GM15510 (cell line): ENCODE results near the gene LUZP2.

Experiments used
- POLR2A ChIP-seq: IDR thresholded peaks from 3 replicates; pipeline ENCODE4 v1.6.1; 2011; ENCODE audit warnings: borderline replicate concordance; ENCODE audit not compliant: insufficient read length; ENCODE audit errors: extremely low read depth

Gene LUZP2

DNA sequence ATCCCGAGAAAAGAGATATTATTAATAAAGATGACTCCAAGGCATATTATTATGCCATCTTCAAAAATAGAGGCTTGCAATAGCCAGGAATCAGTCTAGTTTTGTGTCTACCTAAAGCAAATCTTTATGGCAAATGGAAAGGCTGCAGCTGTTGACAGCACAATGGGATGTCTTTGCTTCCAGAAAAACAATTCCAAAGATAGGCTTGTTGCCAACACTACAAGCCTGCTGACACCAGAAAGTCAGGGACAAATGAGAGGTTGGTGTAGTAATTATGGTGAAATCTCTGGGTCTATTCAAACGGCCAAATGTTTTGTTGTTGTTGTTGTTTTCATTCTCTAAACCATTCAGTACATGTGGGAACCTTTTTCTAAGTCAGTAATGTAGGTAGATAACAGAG lies 101.8 kb downstream of the LUZP2 start:
- no peak for TF ChIP-seq POLR2A

DNA sequence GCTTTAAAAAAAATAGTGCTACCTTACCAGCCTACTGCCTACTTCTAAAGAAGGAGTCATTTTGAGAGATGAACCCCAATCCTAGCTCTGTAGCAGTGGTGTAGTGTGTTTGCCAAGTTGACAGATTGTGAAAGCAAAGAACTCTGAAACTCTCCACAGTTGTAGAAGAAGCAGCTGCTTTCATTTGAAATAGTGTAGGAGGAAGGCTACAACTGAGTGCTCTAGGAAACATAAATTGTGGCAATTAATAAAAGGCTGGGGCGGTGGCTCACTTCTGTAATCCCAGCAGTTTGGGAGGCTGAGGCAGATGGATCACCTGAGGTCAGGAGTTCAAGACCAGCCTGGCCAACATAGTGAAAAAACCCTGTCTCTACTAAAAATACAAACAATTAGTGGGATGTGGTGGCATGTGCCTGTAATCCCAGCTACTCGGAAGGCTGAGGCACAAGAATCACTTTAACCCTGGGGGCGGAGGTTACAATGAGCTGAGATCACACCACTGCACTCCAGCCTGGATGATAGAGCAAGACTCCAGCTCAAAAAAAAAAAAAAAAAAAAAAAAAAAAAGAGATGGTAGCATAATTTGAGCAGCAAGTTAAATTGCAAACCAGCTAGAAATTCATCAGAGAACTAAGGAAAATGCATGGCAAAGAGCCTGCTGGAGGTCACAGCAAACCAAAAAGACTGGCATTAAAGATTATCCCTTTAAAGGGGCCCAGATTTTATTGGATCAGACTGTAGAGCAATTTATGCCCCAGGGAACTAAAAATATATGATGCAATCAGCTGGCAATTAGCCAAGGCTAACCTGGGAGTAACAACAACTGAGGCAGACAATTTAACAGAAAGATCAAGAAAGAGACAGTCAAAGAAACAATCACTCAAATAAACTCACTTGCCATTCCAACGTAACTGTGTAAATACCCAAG lies 112.6 kb downstream of the LUZP2 start:
- TF ChIP-seq POLR2A = no peak

DNA sequence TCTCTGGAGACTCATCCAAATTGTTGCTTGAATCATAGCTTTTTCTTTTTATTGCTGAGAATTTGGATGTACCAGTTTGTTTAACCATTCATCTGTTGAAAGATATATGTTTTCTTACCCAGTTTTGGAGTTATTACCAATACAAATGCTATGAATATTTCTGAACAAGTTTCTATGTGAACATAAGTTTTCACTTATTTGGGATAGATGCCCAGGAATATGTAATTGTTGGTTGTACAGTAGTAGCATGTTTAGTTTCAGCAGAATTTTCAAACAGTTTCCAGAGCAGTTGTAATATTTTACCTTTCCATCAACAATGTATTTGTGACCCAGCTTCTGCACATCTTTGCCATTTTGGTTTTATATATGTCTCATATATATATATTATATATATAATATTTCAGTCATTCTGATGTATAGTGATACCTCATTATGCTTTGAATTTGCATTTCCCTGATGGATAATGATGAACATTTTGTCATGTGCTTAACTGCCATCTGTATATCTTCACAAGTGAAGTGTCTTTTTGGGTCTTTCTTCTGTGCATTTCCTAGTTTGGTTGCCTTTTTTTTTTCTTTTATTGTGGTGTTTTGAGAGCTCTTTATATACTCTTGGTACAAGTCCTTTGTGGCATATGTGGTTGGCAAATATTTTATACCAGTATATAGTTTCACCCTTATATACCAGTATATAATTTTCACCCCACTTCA lies 118.8 kb downstream of the LUZP2 start:
- TF ChIP-seq POLR2A = no peak

DNA sequence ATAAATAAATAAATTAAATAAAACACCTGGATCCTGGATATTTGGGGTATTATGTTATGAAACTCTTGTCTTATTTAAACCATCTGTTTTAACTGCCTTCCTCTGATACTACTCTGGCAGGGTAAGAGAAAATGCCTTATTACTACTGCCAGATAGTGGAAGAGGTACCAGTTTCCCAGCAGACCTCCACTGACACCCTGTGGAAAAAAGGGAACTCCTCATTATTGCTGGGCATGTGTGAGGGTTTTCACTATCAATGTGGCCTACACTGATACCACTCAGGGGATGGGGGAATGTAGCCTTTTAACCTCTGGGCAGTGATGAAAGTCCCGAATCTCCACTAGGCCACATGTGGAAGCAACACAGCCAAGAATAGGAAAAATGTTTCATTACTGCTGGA lies 121.0 kb downstream of the LUZP2 start:
- TF ChIP-seq POLR2A = no peak

DNA sequence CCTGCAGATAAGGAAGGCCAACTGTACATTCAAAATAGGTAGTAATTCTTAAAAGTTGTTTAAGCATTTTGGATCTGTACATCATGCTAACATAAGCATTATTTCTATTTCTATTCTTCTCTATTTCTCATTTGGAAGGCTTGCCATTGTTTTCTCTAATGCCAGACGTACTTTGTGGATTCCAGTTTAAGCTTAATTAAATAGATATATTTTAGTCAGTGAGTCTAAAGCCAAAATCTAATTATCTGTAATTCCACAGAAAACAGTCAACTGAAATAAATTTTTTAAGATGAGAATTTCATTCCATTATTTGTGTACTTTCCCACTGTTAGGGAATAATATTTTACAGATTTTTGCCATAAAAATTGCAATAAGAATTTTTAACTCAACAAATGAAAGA lies 123.0 kb downstream of the LUZP2 start:
- TF ChIP-seq POLR2A = no peak

DNA sequence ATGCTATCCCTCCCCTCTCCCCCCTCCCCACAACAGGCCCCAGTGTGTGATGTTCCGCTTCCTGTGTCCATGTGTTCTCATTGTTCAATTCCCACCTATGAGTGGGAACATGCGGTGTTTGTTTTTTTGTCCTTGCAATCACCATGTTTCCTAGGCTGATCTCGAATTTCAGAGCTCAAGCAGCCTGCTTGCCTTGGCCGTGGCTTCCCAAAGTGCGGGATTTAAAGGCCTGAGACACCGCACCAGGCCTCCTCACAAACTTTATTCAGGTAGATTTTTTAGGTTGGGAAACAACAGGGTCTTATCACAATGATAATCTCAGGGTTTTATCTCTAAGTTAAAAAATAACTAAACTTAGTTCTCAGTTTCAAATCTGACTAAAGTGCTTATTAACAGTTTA lies 125.4 kb downstream of the LUZP2 start:
- no peak for TF ChIP-seq POLR2A

DNA sequence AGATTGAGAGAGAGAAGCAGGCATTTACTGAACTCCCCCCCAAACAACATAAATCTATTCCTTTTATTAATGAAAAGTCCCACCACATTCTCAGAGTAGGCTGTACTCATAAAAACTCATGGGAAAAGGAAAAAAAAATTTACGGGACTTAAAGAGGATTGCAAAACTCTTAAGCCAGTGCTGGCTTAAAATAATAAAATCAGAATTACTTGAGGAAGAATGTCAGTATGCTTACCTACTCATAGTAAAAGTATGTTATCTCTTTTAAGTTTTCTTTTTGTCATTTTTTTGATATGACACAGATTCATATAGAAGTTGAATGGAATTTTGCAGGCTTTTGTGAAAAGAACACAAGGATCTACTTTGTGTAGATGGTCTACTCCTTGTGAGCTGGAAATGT lies 126.3 kb downstream of the LUZP2 start:
- no peak for TF ChIP-seq POLR2A

DNA sequence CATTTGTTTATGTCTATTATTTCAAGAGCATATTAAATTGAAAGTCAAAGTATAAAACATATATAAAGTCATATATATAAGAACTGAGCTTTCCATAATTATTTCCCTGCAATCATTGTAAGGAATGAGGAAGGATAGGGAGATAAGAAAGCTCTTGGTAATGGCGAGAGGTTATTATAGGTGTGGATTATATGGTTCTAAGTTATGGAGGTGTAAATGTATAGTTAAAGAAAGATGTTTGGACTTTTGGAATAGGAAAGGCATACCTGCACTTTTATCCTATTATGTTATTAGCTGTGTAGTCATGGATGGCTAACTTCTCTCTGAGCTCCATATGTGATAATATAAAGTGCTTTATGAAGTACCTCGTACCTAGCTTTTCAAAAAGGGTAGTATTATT lies 127.6 kb downstream of the LUZP2 start:
- no peak for TF ChIP-seq POLR2A

DNA sequence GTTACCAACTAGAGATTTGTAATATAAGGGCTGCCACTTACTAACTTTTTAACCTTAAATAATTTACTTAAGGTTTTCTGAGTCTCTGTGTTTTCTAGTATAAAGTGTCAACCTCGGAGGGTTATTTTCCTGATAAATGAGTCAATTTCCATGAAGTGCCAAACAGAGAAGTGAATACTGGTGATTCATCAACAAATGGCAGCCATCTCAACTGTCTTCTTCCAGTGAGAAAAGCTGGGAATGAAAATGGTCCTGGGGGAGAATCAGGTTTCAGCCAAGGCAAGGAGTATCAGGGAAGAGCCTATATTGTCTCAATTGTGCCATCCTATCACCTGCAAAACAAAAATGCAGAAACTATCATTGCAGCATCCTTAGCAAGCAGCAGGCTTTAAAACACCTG lies 129.1 kb downstream of the LUZP2 start:
- TF ChIP-seq POLR2A = no peak

DNA sequence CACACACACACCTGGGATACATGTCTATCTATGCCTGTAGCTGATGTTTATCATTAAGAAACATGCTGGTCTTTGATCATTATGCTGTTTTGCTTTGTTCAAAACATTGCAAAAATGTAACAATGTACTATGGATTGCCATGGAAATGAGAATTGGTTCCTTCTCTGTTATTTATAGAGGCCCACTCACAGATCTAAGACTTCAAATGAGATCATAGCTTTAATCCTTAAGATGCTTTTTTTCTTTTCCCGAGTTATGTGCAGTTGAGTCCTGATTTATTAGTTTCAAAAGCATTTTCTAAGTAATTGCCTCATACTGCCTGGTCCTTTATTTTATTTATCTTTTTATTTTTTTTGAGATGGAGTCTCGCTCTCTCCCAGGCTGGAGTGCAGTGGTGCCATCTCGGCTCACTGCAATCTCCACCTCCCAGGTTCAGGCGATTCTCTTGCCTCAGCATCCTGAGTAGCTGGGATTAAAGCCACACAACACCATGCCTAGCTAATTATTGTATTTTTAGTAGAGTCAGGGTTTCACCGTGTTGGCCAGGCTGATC lies 131.4 kb downstream of the LUZP2 start:
- no peak for TF ChIP-seq POLR2A

DNA sequence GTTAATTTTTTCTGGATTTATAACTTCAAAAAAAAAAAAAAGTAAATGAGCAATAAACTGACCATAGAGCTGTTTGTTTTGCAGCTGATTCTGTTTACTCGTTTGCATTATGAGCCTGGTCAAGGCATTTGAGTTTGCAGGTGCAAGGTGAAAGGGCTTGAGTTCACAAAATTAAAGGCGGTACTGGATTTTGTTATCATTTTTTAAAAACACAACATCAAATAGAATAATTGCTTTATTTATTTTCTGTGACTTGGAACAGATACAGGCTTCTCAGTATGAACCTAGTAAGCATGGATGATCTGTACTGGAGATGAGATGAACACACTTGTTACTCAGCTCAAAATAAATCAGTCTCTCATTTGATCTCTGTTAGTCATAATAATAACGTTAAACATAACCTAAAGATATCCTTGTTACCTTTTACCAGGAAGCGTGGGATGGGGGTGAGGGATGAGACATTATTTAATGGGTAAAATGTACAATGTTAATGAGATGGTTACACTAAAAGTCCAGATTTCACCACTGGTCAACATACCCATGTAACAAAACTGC lies 137.8 kb downstream of the LUZP2 start:
- TF ChIP-seq POLR2A = no peak

DNA sequence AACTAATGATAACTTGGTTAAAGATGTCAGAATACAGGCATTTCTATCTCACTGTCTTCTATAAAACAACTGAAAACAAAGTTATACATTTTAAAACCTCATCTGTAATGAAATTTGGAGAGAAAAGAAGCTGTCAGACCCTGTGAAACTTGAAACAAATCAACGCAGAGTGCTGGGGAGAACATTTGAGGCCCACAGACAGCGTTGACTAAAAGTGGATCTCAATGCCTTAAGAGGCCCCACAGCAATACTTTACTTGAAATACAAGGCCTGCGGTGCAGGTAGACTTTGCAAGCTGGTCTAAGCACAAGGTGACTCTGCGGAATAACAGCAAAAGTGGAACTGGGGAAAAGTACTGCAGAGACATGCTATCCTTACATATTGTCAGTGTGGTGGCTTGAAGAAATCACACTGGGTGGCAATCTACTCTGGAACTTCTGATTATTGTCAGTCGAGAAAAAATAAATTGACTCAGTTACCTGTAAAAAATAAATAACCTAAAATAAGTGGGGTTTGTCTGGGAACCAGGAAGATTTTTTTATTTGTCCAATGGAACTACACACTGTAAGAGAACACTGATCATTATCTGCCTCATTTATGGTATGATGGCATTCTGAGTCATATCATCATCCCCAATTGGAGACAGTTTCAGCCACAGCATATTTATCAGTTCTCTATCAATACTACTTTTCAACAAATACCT lies 138.9 kb downstream of the LUZP2 start:
- no peak for TF ChIP-seq POLR2A

DNA sequence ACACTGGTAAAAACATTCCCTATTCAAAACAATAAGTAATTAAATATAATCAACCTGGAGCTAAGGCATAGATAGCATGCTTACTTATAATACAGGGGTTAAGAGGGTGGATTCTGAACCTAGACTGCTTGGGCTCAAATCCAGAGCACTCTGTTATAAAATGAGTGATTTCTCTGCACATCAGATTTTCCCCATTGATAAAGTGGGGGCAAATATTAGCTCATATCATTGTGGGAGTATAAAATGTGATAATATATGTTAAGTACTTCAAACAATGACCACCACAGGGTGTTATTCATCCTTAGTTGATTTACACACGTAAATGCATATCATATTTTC lies 139.4 kb downstream of the LUZP2 start:
- TF ChIP-seq POLR2A = no peak

DNA sequence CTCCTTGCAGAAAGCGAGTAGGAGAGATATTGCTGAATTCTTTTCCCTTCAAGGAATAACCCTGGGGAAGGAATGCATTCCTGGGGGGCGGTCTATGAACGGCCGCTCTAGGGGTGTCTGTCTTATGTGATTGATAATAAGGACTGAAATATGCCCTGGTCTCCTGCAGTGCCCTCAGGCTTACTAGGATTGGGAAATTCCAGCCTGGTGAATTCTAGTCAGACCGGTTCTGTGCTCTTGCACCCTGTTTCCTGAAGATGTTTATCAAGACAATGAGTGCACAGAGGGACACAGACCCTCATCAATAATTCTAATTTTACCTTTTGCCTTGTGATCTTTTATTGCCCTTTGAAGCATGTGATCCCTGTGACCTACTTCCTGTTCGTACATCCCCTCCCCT lies 140.7 kb downstream of the LUZP2 start:
- no peak for TF ChIP-seq POLR2A

DNA sequence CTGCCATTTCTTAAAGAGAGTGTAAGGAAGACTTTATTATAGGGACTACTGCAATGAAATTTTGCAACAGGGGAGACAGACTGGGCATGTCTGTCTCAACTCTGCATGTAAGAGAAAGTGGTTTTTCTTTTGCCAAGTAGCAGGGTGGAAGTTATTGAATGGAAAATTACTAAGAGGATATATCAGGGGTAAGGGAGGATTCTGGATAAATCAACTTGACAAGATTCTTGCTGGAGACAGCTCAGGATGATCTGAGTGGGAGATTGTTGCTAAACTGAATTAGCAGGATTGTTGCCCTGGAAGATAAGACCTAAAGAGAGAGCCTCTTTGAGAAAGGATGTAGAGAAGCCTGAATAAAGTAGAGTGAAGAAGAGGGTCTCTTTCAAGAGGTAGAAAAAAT lies 145.8 kb downstream of the LUZP2 start:
- TF ChIP-seq POLR2A = no peak

DNA sequence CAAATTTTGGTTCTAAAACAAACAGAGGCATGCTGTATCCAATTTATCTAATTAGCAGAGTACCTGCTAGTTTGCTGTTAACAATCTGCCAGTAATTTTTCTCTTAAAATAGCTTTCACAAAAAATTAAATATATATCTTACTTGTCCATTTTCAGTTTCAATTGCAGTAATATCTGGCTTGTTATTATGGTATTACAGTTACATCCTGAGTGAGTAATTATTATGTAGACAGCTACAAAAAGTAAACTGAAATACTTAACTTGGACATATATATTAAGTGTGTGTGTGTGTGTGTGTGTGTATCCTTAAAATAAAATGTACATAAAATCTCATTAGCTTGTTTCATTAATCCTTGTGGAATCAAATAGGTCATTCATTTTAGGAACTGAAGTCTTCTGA lies 148.7 kb downstream of the LUZP2 start:
- no peak for TF ChIP-seq POLR2A

DNA sequence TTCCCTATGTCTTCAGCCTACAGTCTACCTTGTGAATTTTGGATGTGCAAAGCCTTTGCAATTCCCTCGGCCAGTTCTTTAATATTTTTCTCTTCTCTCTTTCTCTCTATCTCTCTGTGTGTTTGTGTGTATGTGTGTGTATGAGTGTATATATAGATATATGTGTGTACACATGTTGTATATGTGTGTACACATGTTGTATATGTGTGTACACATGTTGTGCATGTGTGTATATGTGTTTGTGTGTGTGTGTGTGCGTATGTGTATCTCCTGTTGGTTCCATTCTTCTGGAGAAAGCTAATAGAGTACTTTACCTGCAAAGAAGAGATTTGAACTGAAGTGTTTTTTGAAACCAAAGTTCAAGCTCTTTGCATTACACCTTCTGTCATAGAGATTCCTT lies 155.0 kb downstream of the LUZP2 start:
- TF ChIP-seq POLR2A = no peak
